HepG2 (cell line): ENCODE measurements around the gene UBE2R2. TPM values are rescaled to one million over a fixed set of nuclear protein-coding genes. Genes with fewer than 3 reads are reported as not detected.

ENCODE experiments used
- ATF3 ChIP-seq: sonication (generic); formaldehyde crosslinking; IDR thresholded peaks from 2 replicates; pipeline ENCODE4 v1.4.0; 2020; ENCODE audit warnings: missing genetic modification reagents
- BRCA1 ChIP-seq: sonication (generic); formaldehyde crosslinking; IDR thresholded peaks from 2 replicates; pipeline ENCODE4 v1.4.0; 2020; ENCODE audit warnings: missing genetic modification reagents
- CCAR2 ChIP-seq: fragments of 200-400 bp; formaldehyde crosslinking; optimal IDR thresholded peaks from 2 replicates; pipeline ENCODE3; 2018; ENCODE audit warnings: low read depth, mild to moderate bottlenecking, low read length, moderate library complexity
- FOSL1 ChIP-seq: sonication (generic); formaldehyde crosslinking; IDR thresholded peaks from 2 replicates; pipeline ENCODE4 v1.9.0; 2021; ENCODE audit warnings: missing genetic modification reagents, borderline replicate concordance
- IRX3 ChIP-seq: sonication (generic); formaldehyde crosslinking; IDR thresholded peaks from 2 replicates; pipeline ENCODE4 v1.8.1; 2023; ENCODE audit warnings: mild to moderate bottlenecking, low read depth, missing genetic modification reagents, borderline replicate concordance
- PAX8 ChIP-seq: sonication (generic); formaldehyde crosslinking; IDR thresholded peaks from 2 replicates; pipeline ENCODE4 v1.8.0; 2022; ENCODE audit warnings: mild to moderate bottlenecking, missing genetic modification reagents, borderline replicate concordance
- POLR2G ChIP-seq: fragments of 200-400 bp; formaldehyde crosslinking; IDR thresholded peaks from 2 replicates; pipeline ENCODE4 v1.6.1; 2018; ENCODE audit warnings: mild to moderate bottlenecking, low read depth, low read length, moderate library complexity
- RARG ChIP-seq: sonication (generic); formaldehyde crosslinking; IDR thresholded peaks from 2 replicates; pipeline ENCODE4 v1.4.0; 2020; ENCODE audit warnings: low read depth, mild to moderate bottlenecking, missing genetic modification reagents
- RFXAP ChIP-seq: sonication (generic); formaldehyde crosslinking; IDR thresholded peaks from 2 replicates; pipeline ENCODE4 v1.4.0; 2020; ENCODE audit warnings: missing genetic modification reagents, borderline replicate concordance
- SIN3B ChIP-seq: fragments of 150-350 bp; IDR thresholded peaks from 2 replicates; pipeline ENCODE4 v1.6.1; 2014; ENCODE audit warnings: low read length
- SIX1 ChIP-seq: sonication (generic); formaldehyde crosslinking; IDR thresholded peaks from 2 replicates; pipeline ENCODE4 v1.4.0; 2020; ENCODE audit warnings: missing genetic modification reagents, borderline replicate concordance
- SMAD1 ChIP-seq: sonication (generic); formaldehyde crosslinking; IDR thresholded peaks from 2 replicates; pipeline ENCODE4 v1.4.0; 2020; ENCODE audit warnings: missing genetic modification reagents, low read depth, mild to moderate bottlenecking, borderline replicate concordance
- SP140L ChIP-seq: sonication (generic); formaldehyde crosslinking; IDR thresholded peaks from 2 replicates; pipeline ENCODE4 v1.4.0; 2020; ENCODE audit warnings: missing genetic modification reagents, borderline replicate concordance
- TIGD3 ChIP-seq: sonication (generic); formaldehyde crosslinking; IDR thresholded peaks from 2 replicates; pipeline ENCODE4 v1.5.1; 2020; ENCODE audit warnings: mild to moderate bottlenecking, missing genetic modification reagents, borderline replicate concordance
- TRIM22 ChIP-seq: fragments of 450-650 bp; IDR thresholded peaks from 2 replicates; pipeline ENCODE4 v1.6.1; 2017
- ZBTB33 ChIP-seq: sonication (generic); formaldehyde crosslinking; IDR thresholded peaks from 2 replicates; pipeline ENCODE4 v1.4.0; 2020; ENCODE audit warnings: missing genetic modification reagents
- ZFP36L2 ChIP-seq: sonication (generic); formaldehyde crosslinking; IDR thresholded peaks from 2 replicates; pipeline ENCODE4 v1.4.0; 2020; ENCODE audit warnings: missing genetic modification reagents
- ZMYM2 ChIP-seq: sonication (generic); formaldehyde crosslinking; IDR thresholded peaks from 2 replicates; pipeline ENCODE4 v1.8.0; 2022; ENCODE audit warnings: mild to moderate bottlenecking, missing genetic modification reagents
- ZNF572 ChIP-seq: sonication (generic); formaldehyde crosslinking; IDR thresholded peaks from 2 replicates; pipeline ENCODE4 v1.5.1; 2020; ENCODE audit warnings: mild to moderate bottlenecking, missing genetic modification reagents
- ZNF747 ChIP-seq: sonication (generic); formaldehyde crosslinking; IDR thresholded peaks from 2 replicates; pipeline ENCODE4 v1.8.1; 2023; ENCODE audit warnings: missing genetic modification reagents, mild to moderate bottlenecking, borderline replicate concordance
- ZNF780A ChIP-seq: sonication (generic); formaldehyde crosslinking; IDR thresholded peaks from 2 replicates; pipeline ENCODE4 v1.8.0; 2022; ENCODE audit warnings: mild to moderate bottlenecking, missing genetic modification reagents, moderate library complexity
- ZNF841 ChIP-seq: sonication (generic); formaldehyde crosslinking; IDR thresholded peaks from 2 replicates; pipeline ENCODE4 v1.8.1; 2023; ENCODE audit warnings: missing genetic modification reagents, borderline replicate concordance
- ZSCAN20 ChIP-seq: sonication (generic); formaldehyde crosslinking; IDR thresholded peaks from 2 replicates; pipeline ENCODE4 v1.4.0; 2020; ENCODE audit warnings: missing genetic modification reagents, mild to moderate bottlenecking, borderline replicate concordance
- polyA plus RNA-seq, 8 experiments: library from polyadenylated mRNA; depleted of rRNA in 3 of 8; stranded (reverse) in 7 of 8; unstranded in 1 of 8; fragments of >200 nt; fragmentation: Illumina TruSeq in 4 of 8; extraction: Trizol in 4 of 8; gene quantifications; 2 replicates each; pipeline versions ENCODE4 v1.2.1 to v1.2.3, GENCODE V29; 2011 to 2016; ENCODE audit warnings: low read depth in 4 of 8, missing spikeins in 1 of 8, mixed read lengths in 1 of 8; ENCODE audit not compliant: insufficient read depth in 1 of 8
- total RNA-seq, 5 experiments: library from RNA; depleted of rRNA; stranded (reverse); fragments of >200 nt; fragmentation: Illumina TruSeq; extraction: Trizol; gene quantifications; 2 replicates each; pipeline ENCODE4 v1.2.3, GENCODE V29; 2016; ENCODE audit warnings: low read depth in 1 of 5

The UBE2R2 gene
- total and polyA plus RNA-seq, 2 of the 13 experiments (the other 11 are each of a cell fraction or from before 2014, with no cell fraction given), result 14.8 to 20.9 TPM

GRCh38 chr9:33816327-33817252 lies at the start of gene UBE2R2 (continued):
- TF ChIP-seq PAX8, result no peak; the same call in 1 of the 2 replicates
- no peak for TF ChIP-seq CCAR2
- TF ChIP-seq SMAD1, result no peak
- TF ChIP-seq ZFP36L2 (CRISPR knock-in tag), result no peak
- TF ChIP-seq ZNF572, result no peak
- no peak for TF ChIP-seq ZNF780A (CRISPR knock-in tag)
- no peak for TF ChIP-seq ZSCAN20 (CRISPR knock-in tag)
- TF ChIP-seq TIGD3 (CRISPR knock-in tag), result peak; percentile 28; the same call in 1 of the 2 replicates
- TF ChIP-seq ZNF747, result peak; percentile 76
- no peak for TF ChIP-seq SIN3B
- no peak for TF ChIP-seq ZMYM2 (CRISPR knock-in tag)
- peak; percentile 93 for TF ChIP-seq POLR2G
- peak; percentile 84; the same call in 1 of the 2 replicates for TF ChIP-seq SP140L (CRISPR knock-in tag)
- TF ChIP-seq ATF3 (CRISPR knock-in tag), result no peak
- TF ChIP-seq RFXAP, result peak; percentile 32; the same call in 1 of the 2 replicates
- TF ChIP-seq ZNF841 (CRISPR knock-in tag), result no peak
- TF ChIP-seq BRCA1 (CRISPR knock-in tag), result no peak
- 0 out of 2 replicates have a peak, but pooled peaks have one; percentile 64 for TF ChIP-seq IRX3 (CRISPR knock-in tag)
- TF ChIP-seq TRIM22, result no peak
- TF ChIP-seq RARG, result no peak
- TF ChIP-seq FOSL1 (CRISPR knock-in tag), result no peak
- no peak for TF ChIP-seq SIX1
- TF ChIP-seq ZBTB33 (CRISPR knock-in tag), result peak; percentile 30; the same call in 1 of the 2 replicates
